Endothelial cell of umbilical vein (primary cell): ENCODE results near the gene XPO5.

Experiments used
- GATA2 ChIP-seq: IDR thresholded peaks from 2 replicates; pipeline ENCODE4 v1.7.0; 2011; ENCODE audit warnings: low read depth, mild to moderate bottlenecking, moderate library complexity, mixed read lengths, low read length; ENCODE audit not compliant: insufficient read length, insufficient read depth
- POLR2A ChIP-seq: IDR thresholded peaks from 2 replicates; pipeline ENCODE4 v1.6.1; 2012; ENCODE audit warnings: low read depth, mild to moderate bottlenecking, control low read depth, low read length

- TF ChIP-seq POLR2A: no peak
- no peak for TF ChIP-seq GATA2
These were observed 52.6 kb downstream of the XPO5 start for GRCh38 chr6:43523284-43523683.
